Measurements from ENCODE around the gene TNFRSF18. TPM values are rescaled to one million over a fixed set of nuclear protein-coding genes. Genes with fewer than 3 reads are reported as not detected.

The TNFRSF18 gene
- total RNA-seq, 1 donor: not detected

GRCh38 chr1:1191734-1192133 is 14.7 kb downstream of the TNFRSF18 start:
- Histone ChIP-seq H3K9me3 (ENCODE audit: low read depth, low read length) (no peaks in the 10 kb centered on the region), H3K27me3 (ENCODE audit: insufficient read depth, low read length) (peaks cover 10% of the 10 kb centered on the region), H4K20me1 (ENCODE audit: insufficient read depth, low read length) (no peaks in the 10 kb centered on the region), H3K79me2 (ENCODE audit: insufficient read depth, low read length) (no peaks in the 10 kb centered on the region), H3K4me2 (ENCODE audit: insufficient read depth, low read length) (no peak overlapping the region), H3K4me3 (ENCODE audit: insufficient read depth, low read length) (no peak overlapping the region), H2AFZ (ENCODE audit: low read length) (no peak overlapping the region), H3K4me1 (ENCODE audit: insufficient read depth, low read length) (no peaks in the 10 kb centered on the region), H3K27ac (ENCODE audit: low read depth, low read length) (no peak overlapping the region), H3K36me3 (ENCODE audit: insufficient read depth, low read length) (no peaks in the 10 kb centered on the region)
- DNase-seq (ENCODE audit: insufficient read length, low spot score, missing footprints): no peak
- TF ChIP-seq CTCF (IDR thresholded peaks at IDR 0.05; ENCODE audit: extremely low read depth, low read depth, low read length): no peak

DNA sequence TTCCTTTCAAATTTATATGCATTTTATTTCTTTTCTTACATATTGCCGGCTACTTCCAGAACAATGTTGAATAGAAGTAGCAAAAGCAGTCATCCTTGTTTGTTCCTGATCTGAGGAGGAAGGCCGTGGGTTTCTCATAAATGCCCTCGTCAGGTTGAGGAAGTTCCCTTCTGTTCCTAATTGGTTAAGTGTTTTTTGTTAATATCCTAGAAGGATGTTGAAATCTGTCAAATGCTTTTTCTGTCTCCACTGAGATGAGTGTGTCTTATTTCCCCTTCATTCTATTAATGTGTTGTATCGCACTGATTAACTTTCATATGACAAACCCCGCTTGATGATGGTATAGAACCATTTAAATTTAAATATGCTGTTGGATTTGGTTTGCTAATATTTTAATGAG is 17.3 kb downstream of the TNFRSF18 start:
- Histone ChIP-seq H3K79me2 (ENCODE audit: insufficient read depth, low read length) (no peaks in the 10 kb centered on the region), H3K27me3 (ENCODE audit: insufficient read depth, low read length) (peaks cover 10% of the 10 kb centered on the region), H3K27ac (ENCODE audit: low read depth, low read length) (no peak overlapping the region), H3K36me3 (ENCODE audit: insufficient read depth, low read length) (no peaks in the 10 kb centered on the region), H3K4me3 (ENCODE audit: insufficient read depth, low read length) (no peak overlapping the region), H4K20me1 (ENCODE audit: insufficient read depth, low read length) (no peaks in the 10 kb centered on the region), H3K4me2 (ENCODE audit: insufficient read depth, low read length) (no peak overlapping the region), H3K4me1 (ENCODE audit: insufficient read depth, low read length) (no peaks in the 10 kb centered on the region), H3K9me3 (ENCODE audit: low read depth, low read length) (no peaks in the 10 kb centered on the region), H2AFZ (ENCODE audit: low read length) (no peak overlapping the region)
- TF ChIP-seq CTCF (IDR thresholded peaks at IDR 0.05; ENCODE audit: extremely low read depth, low read depth, low read length): no peak
- peak; percentile 58 for DNase-seq (ENCODE audit: insufficient read length, low spot score, missing footprints)

DNA sequence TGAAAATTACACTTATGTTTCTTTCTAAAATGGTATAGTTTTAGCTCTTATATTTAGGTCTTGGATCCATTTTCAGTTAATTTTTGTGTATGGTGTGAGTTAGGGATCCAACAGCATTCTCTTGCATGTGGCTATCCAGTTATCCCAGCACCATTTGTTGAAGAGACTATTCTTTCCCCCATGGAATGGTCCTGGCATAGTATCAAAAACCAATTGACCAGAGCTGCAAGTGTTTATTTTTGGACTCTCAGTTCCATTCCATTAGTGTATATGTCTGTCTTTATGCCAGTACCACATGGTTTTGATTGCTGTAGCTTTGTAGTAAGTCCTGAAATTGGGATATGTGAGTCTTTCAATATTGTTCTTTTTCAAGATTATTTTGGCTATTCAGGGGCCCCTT is 18.5 kb downstream of the TNFRSF18 start:
- peak; percentile 86 for DNase-seq (ENCODE audit: insufficient read length, low spot score, missing footprints)
- no peaks in the 10 kb centered on the region for H3K9me3 ChIP-seq (ENCODE audit: low read depth, low read length)
- no peak for TF ChIP-seq CTCF (IDR thresholded peaks at IDR 0.05; ENCODE audit: extremely low read depth, low read depth, low read length)

GRCh38 chr1:1185101-1185765 is 21.2 kb downstream of the TNFRSF18 start:
- Histone ChIP-seq H3K36me3 (ENCODE audit: insufficient read depth, low read length) (no peaks in the 10 kb centered on the region), H3K79me2 (ENCODE audit: insufficient read depth, low read length) (no peaks in the 10 kb centered on the region), H3K9me3 (ENCODE audit: low read depth, low read length) (no peaks in the 10 kb centered on the region), H3K27ac (ENCODE audit: low read depth, low read length) (no peak overlapping the region), H3K4me3 (ENCODE audit: insufficient read depth, low read length) (no peak overlapping the region), H2AFZ (ENCODE audit: low read length) (no peak overlapping the region), H3K4me1 (ENCODE audit: insufficient read depth, low read length) (no peaks in the 10 kb centered on the region), H4K20me1 (ENCODE audit: insufficient read depth, low read length) (no peaks in the 10 kb centered on the region), H3K27me3 (ENCODE audit: insufficient read depth, low read length) (peaks cover 10% of the 10 kb centered on the region), H3K4me2 (ENCODE audit: insufficient read depth, low read length) (no peak overlapping the region)
- no peak for TF ChIP-seq CTCF (IDR thresholded peaks at IDR 0.05; ENCODE audit: extremely low read depth, low read depth, low read length)
- peak; percentile 81 for DNase-seq (ENCODE audit: insufficient read length, low spot score, missing footprints)

More for the DNA sequence above, 18.5 kb downstream of the TNFRSF18 start:
- Histone ChIP-seq H3K4me3 (ENCODE audit: insufficient read depth, low read length) (no peak overlapping the region), H3K4me1 (ENCODE audit: insufficient read depth, low read length) (no peaks in the 10 kb centered on the region), H2AFZ (ENCODE audit: low read length) (no peak overlapping the region), H3K27me3 (ENCODE audit: insufficient read depth, low read length) (peaks cover 10% of the 10 kb centered on the region), H3K79me2 (ENCODE audit: insufficient read depth, low read length) (no peaks in the 10 kb centered on the region), H3K4me2 (ENCODE audit: insufficient read depth, low read length) (no peak overlapping the region), H4K20me1 (ENCODE audit: insufficient read depth, low read length) (no peaks in the 10 kb centered on the region), H3K36me3 (ENCODE audit: insufficient read depth, low read length) (no peaks in the 10 kb centered on the region), H3K27ac (ENCODE audit: low read depth, low read length) (no peak overlapping the region)
